Measurements from ENCODE around the gene JMJD6.
"Not testable (repeated sequence)": the region's sequence is repeated elsewhere in the genome, so short reads cannot be mapped to it uniquely, and the experiment has no call there.

JMJD6 gene

DNA sequence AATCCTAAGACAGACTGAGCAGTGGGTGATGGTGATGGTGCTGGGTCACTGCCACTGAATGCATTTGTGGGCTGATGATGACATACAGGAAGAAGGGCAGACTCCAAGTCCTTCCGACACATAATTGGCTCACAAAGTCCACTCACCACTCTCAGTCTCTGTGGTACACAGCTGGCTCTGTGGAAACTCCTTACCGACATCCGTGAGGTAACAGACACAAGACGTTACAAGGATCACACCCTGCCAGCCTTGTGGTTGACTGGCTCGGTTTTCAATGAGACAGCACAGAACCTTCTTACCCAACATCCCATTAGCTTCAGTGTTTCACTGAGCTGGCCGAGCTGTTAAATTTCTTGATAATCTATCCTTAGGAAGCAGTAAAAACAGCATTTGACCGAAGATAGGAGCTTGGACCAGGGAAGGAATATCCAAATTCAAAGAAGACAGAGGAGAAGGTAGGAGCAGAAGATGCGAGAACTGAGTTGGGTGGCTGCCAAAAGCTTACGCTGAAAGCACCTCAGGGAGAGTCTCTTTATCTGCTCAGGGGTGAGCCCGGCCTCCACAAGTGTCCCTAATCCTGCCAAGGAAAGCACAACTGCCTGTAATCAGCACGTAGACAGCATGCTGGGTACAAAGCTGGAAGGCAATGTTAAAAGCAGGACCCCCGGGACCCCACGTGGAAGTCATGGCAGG is 10.1 kb downstream of the JMJD6 start:
- peak; percentile 100 for DNase-seq (ENCODE audit: low read depth)

DNA sequence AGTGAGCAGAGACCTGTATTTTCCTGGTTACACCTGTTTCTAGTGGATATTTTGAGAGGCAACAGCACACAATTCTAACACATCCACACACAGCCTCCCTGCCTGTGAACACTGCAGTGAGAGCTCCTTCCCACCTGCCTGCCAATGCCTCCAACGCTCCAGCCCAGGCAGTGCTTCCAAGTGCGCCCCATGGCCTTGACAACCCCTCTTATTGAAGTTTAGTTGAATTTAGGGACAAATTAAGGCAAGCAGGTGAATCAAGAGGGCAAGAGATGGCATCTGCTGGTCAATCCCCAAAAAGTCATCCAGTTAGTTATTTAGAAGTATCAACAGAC is 10.9 kb downstream of the JMJD6 start:
- no peak for DNase-seq (ENCODE audit: low read depth)

DNA sequence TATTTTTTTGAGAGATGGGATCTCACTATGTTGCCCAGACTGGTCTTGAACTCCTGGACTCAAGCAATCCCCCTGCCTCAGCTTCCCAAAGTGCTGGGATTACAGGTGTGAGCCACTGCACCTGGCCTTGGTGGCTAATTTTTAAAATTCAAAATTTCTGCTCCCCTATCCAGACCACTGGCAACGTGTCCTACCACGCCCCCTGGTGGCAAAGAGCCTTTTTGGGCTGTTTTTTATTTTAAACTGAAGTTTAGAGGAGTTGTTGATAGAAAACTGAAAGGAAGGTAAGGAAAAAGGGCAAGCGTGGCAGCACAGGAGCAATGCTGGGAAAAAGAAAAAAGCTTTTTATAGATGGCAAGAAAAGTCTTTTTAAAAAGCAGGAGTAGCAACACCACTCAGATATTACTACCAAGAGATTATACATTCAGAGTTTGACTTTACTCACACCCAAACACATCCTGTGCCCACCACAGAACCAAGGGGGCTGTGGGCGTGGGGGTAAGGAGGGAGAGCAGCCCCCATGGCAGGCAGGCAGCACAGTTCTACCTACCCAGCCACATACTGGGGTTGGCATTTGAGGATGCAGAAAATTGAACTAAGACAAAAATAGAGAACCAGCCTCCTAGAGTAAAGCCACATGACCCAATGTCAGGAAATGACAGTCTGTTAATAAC is 11.4 kb downstream of the JMJD6 start:
- no peak for DNase-seq (ENCODE audit: low read depth)

- DNase-seq (ENCODE audit: low read depth), result no peak
Measured at GRCh38 chr17:76714336-76714735, 12.1 kb downstream of the JMJD6 start.

- DNase-seq (ENCODE audit: low read depth), result no peak
Measured at GRCh38 chr17:76713765-76714164, 12.6 kb downstream of the JMJD6 start.

DNA sequence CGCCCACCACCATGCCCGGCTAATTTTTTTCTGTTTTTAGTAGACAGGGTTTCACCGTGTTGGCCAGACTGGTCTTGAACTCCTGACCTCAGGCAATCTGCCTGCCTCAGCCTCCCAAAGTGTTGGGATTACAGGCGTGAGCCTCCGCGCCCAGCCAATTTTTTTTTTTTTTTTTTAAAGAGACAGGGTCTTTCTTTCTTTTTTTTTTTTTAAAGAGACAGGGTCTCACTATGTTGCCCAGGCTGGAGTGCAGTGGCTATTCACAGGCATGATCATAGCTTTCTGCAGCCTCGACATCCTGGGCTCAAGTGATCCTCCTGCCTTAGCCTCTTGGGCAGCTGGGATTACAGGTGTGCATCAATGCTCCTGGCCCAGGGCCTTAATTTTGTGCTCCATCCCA is 14.1 kb downstream of the JMJD6 start:
- DNase-seq (ENCODE audit: low read depth), result not testable (repeated sequence)

- DNase-seq (ENCODE audit: low read depth), result no peak
Measured at GRCh38 chr17:76710863-76711611, 15.4 kb downstream of the JMJD6 start, which contains the start of gene MXRA7. TSS of gene MXRA7 (minus strand) at chr17:76710965. CDS start at chr17:76710946, 19 bp downstream.

DNA sequence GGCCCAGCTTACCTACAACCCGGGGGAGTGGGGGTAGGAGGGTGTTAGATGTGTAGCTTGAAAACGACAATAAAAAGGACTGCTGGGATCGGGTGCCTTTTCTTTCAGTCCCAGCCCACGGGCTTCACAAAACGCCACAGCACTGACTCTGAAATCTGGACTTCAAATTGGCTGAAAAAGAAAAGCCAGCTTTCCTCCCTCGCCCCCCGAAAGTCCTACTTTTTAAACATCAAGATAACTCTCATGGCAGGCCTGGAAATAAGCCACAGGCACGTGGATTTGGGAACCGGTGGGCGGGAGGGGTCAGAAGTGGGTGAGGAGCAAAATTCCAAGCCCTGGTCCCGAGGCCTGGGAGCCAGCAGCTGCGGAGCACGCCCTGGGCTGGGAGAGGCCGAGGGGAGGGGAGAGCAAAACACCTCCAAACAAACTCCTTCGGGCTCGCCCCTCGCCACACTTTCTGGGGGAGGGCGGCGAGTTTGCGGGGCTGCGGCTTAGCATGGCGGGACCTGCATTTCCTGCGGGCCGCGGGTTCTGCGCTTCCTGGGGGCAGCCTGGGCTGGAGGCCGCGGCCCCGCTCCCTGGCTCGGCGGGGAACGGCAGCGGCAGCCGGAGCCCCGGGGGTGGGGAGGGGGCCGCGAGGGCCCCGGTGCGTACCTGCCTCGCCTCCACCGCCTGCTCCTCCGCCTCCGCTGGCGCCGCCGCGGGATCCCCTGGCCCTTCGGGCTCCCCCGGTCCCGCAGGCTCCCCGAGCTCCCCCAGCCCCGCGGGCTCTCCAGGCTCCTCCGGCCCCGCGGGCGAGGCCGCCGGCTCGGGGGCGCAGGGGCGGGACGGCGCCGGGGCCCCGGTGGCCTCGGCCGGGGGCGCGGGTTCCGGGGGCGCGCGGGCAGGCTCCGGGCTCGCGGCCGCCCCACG is 16.2 kb downstream of the JMJD6 start:
- not testable (repeated sequence) for DNase-seq (ENCODE audit: low read depth)

DNA sequence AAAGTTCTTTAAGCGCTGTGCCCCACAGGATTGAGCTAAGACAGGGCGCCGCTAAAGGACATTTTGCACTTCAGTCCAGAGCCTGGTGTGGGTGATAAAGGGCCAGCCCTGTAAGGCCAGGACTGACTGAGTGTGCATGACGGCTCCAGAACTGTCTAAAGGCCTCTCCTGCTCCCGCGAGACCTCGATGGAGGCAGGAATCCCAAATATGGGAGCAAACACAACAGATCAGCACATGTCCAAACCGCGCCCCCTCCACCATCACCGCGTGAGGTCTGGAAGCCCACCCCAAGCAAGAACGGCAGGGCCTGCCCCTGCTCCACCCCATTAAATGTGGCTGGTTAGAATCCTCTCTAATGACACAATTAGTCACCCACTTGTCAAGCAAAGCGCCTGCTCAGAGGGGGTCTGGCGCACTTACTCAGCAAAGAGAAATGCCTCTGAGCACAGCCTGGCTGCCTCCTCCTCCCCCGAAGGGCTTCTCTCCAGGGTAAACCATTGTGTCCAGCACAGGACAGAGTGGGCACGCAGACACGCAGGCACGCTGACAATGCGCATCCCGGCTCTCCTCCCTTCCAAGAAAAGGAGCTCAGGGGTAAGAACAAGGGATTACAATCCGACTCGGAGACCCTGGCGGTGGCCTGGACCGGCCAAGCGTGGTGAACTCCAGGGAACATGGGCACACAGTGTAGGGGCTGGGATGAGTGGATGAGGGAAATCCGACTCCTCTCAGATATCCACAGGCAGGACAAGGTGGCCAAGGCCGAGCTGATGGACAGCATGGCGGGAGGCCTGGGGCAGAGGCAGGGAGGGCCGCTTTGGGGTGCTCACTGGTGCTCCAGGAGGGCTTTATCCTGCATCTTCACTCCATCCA is 17.1 kb downstream of the JMJD6 start:
- peak; percentile 88 for DNase-seq (ENCODE audit: low read depth)

GRCh38 chr17:76707985-76708807 is 18.2 kb downstream of the JMJD6 start:
- DNase-seq (ENCODE audit: low read depth), result no peak

GRCh38 chr17:76706817-76707216 is 19.6 kb downstream of the JMJD6 start:
- no peak for DNase-seq (ENCODE audit: low read depth)

DNA sequence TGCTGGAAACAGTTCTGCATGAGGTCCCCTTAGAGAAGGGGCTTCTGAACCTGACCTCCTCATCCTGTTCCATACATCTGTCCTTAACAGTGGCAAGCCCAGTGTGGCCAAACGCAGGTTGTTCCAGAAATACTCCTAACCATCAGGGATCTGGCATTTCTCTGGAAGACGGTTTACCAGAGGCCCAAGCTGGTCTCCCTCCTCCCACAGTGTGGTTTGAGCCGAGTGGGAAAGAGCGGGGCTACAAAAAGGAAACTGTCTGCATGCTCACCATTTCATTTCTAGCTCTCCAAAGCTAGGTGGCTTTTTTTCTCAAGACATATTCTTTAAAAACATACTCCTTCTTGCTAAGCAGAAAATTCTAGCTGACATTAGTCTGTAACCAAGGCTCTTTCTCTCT is 21.6 kb downstream of the JMJD6 start:
- DNase-seq (ENCODE audit: low read depth), result no peak

- DNase-seq (ENCODE audit: low read depth), result no peak
Measured at GRCh38 chr17:76702941-76703637, 23.3 kb downstream of the JMJD6 start.

DNA sequence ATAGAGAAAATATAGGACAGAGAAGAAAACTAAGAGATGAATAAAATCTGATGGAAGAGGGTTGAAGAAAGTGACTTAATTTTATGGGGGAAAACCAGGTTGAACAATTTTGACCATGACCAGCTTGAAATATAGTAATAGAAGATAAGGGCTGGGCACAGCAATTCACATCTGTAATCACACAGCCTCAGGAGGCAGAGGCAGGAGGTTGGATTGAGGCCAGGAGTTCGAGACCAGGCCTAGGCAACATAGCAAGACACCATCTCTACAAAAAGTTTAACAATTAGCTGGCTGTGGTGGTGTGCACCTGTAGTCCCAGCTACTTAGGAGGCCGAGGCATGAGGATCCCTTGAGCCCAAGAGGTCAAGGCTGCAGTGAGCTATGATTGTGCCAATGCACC is 24.3 kb downstream of the JMJD6 start:
- DNase-seq (ENCODE audit: low read depth), result no peak

GRCh38 chr17:76701471-76701967 is 24.9 kb downstream of the JMJD6 start:
- DNase-seq (ENCODE audit: low read depth), result no peak

GRCh38 chr17:76700617-76701470 is 25.6 kb downstream of the JMJD6 start:
- DNase-seq (ENCODE audit: low read depth), result peak; percentile 66

DNA sequence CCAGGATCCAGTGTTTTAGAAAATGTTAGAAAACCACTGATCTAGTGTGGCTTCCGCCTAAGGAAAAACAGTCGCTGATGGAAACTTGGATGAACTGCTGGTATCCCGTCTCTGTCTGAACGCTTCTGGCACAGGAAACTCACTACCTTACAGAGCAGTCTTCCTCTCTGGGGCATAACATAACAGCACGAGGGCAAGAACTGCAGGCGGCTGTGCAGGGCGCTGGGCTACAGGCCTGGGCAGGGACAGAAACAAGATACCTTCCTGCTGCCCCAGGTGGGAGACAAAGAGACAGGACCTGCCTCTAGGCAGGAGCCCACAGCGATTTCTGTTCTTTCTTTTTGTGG is 26.2 kb downstream of the JMJD6 start:
- no peak for DNase-seq (ENCODE audit: low read depth)

DNA sequence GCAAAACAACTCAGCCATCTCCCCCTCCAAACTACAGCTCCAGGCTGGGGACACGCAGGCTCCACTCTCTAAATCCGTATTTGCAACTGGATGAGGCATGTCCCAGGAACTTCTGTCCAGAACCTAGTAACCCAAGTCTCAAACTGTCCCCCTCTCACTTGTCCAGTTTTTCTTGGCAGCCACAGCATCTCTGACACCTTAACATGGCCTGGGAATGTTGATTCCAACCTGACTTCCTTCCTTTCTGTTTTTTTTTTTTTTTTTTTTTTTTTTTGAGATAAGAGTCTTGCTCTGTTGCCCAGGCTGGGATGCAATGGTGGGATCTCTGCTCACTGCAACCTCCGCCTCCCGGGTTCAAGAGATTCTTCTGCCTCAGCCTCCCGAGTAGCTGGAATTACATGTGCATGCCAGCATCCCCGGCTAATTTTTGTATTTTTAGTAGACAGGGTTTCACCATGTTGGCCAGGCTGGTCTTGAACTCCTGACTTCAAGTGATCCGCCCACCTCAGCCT is 27.9 kb downstream of the JMJD6 start:
- not testable (repeated sequence) for DNase-seq (ENCODE audit: low read depth)
